Thoracic aorta (tissue), 2 donors: ENCODE data around the gene RBPJ. TPM values are rescaled to one million over a fixed set of nuclear protein-coding genes. Genes with fewer than 3 reads are reported as not detected.

ENCODE experiments used
- ATAC-seq: fragments of 150-250 bp; one replicate; pipeline ENCODE4 v1.8.0; 2017; ENCODE audit warnings: low read depth; ENCODE audit not compliant: insufficient number of reproducible peaks, low FRiP score
- DNase-seq: peaks from one replicate; pipeline ENCODE4 v3.0.0-alpha.2; 2020; ENCODE audit warnings: low spot score
- H3K27ac ChIP-seq, 2 donors: fragments of 200-600 bp; sonication (generic); 1 replicate in 1 of 2; 2 replicates in 1 of 2; pipeline ENCODE4 v1.5.1; 2016; ENCODE audit warnings: mild to moderate bottlenecking in 2 of 2, moderate library complexity in 2 of 2
- H3K27me3 ChIP-seq: fragments of 200-600 bp; sonication (generic); replicated peaks from 2 replicates; pipeline ENCODE4 v1.6.0; 2016; ENCODE audit warnings: mild to moderate bottlenecking; ENCODE audit not compliant: insufficient read depth
- H3K36me3 ChIP-seq: fragments of 200-600 bp; sonication (generic); one replicate; pipeline ENCODE4 v1.5.1; 2016
- H3K4me1 ChIP-seq, 2 donors: fragments of 200-600 bp; sonication (generic); 1 replicate in 1 of 2; 2 replicates in 1 of 2; pipeline versions ENCODE4 v1.5.1 to v1.6.0; 2016; ENCODE audit warnings: low read depth in 2 of 2, mild to moderate bottlenecking in 1 of 2; ENCODE audit not compliant: control insufficient read depth in 1 of 2
- H3K4me3 ChIP-seq: fragments of 200-600 bp; sonication (generic); 2 replicates; pipeline ENCODE4 v1.5.1; 2016; ENCODE audit warnings: mild to moderate bottlenecking
- H3K9me3 ChIP-seq: fragments of 200-600 bp; sonication (generic); 2 replicates; pipeline ENCODE4 v1.5.1; 2016
- total RNA-seq, 2 donors: library from RNA; depleted of rRNA; stranded (reverse); fragments of >200 nt; gene quantifications; one replicate each; pipeline versions ENCODE4 v1.1.0 to v1.2.3, GENCODE V29; 2016
- TF ChIP-seq, protein P1 (sequence below): fragments of 200-600 bp; sonication (generic); IDR thresholded peaks from one replicate; pipeline ENCODE4 v1.5.1; 2019; ENCODE audit warnings: antibody characterized with exemption

The RBPJ gene
- total RNA-seq, 2 donors from 2014 or later: 63.4 to 82.6 TPM

DNA sequence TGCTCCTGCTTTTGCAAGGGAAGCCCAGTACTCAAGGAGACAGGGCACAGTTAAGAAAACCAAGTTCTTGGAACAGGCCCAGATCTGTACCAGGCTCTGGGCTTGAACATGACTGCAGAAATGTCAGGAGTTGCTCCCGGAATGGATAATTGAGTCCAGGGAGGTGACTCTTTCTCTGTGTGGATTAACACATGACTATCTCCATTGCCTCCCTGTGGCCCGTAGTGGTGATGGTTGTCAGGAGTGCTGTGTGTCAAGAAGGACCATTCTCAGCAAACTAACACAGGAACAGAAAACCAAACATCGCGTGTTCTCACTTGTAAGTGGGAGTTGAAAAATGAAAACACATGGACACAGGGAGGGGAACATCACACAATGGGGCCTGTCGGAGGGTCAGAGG, 129.6 kb downstream of the RBPJ start:
- ATAC-seq: no peak
- no peaks in the 10 kb centered on the region for H3K9me3 ChIP-seq
- no peaks in the 10 kb centered on the region for H3K4me1 ChIP-seq
- H3K36me3 ChIP-seq: no peaks in the 10 kb centered on the region
- TF ChIP-seq, protein P1, sequence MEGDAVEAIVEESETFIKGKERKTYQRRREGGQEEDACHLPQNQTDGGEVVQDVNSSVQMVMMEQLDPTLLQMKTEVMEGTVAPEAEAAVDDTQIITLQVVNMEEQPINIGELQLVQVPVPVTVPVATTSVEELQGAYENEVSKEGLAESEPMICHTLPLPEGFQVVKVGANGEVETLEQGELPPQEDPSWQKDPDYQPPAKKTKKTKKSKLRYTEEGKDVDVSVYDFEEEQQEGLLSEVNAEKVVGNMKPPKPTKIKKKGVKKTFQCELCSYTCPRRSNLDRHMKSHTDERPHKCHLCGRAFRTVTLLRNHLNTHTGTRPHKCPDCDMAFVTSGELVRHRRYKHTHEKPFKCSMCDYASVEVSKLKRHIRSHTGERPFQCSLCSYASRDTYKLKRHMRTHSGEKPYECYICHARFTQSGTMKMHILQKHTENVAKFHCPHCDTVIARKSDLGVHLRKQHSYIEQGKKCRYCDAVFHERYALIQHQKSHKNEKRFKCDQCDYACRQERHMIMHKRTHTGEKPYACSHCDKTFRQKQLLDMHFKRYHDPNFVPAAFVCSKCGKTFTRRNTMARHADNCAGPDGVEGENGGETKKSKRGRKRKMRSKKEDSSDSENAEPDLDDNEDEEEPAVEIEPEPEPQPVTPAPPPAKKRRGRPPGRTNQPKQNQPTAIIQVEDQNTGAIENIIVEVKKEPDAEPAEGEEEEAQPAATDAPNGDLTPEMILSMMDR: no peak
- no peak overlapping the region for H3K27ac ChIP-seq
- no peaks in the 10 kb centered on the region for H3K27me3 ChIP-seq
- DNase-seq: no peak
- H3K4me3 ChIP-seq: no peak overlapping the region

DNA sequence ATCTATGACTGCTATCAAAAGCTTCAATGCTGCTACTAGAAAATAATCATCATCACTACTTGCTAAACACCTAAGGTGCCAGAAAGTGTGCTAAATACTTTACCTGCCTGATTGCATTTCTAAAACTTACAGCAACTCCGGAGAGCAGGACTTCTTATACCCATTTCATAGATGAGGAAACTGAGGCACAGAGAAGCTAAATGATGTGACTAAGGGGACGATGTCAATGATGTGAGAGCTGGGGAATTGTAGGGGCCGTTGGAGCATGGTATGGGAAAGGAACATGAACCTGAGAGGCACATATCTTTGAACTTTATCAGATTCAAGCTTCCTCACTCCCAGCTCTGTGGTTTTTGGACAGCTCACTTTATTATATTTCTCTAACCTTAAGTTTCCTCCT, 130.8 kb downstream of the RBPJ start:
- H3K27ac ChIP-seq: no peak overlapping the region
- H3K4me1 ChIP-seq: no peaks in the 10 kb centered on the region
- ATAC-seq (no peak), DNase-seq (no peak)
- H3K9me3 ChIP-seq: no peaks in the 10 kb centered on the region
- TF ChIP-seq, protein P1: no peak
- H3K36me3 ChIP-seq: no peaks in the 10 kb centered on the region
- no peak overlapping the region for H3K4me3 ChIP-seq
- H3K27me3 ChIP-seq: no peaks in the 10 kb centered on the region

DNA sequence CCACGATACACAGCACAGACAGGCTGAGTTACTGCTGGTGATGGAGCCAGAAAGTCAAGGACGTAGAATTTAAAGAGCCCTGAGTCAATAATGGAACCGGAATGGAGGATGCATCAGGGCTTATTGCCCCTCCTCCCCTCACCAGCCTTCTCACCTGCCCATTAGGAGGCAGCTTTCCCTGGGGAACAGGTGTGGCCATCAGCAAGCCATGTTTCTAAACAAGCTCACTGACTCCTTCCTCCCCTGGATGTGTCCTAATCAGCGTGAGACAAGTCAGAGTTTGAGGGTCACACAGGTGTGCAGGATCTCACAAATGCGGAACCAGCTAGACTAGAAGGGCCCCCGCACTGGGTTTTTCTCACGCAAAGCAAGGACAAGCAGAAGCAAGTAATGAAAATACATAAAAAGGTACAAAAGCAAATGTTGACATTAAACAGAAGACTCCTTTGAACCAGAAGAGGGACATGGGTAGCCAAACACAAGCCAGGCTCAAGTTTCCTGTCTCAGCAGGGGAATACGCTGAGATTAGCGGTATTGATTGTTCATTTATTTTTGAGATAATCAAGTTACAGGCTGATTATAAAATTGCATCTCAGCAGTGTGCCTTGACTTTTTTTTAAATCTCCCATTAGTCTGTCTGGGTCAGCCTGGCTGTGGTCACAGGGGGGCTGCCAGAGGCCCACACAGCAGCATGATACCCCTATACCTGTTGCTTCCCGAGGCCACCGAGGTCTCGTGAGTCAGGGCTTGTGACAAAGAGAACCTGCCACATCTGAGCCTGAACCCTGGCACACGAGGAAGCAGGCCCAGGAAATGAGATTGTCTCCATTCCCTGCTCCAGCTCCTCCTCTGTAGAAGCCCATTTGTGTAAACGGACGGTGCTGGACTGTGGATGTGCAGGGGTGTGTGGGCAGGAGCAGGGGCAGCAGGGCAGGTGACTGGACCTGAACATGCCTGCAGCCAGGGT, 132.0 kb downstream of the RBPJ start:
- no peak for ATAC-seq
- H3K27me3 ChIP-seq: no peaks in the 10 kb centered on the region
- no peak overlapping the region for H3K4me3 ChIP-seq
- no peaks in the 10 kb centered on the region for H3K9me3 ChIP-seq
- TF ChIP-seq, protein P1: no peak
- H3K36me3 ChIP-seq: no peaks in the 10 kb centered on the region
- H3K4me1 ChIP-seq: no peaks in the 10 kb centered on the region
- DNase-seq: no peak
- no peak overlapping the region for H3K27ac ChIP-seq

DNA sequence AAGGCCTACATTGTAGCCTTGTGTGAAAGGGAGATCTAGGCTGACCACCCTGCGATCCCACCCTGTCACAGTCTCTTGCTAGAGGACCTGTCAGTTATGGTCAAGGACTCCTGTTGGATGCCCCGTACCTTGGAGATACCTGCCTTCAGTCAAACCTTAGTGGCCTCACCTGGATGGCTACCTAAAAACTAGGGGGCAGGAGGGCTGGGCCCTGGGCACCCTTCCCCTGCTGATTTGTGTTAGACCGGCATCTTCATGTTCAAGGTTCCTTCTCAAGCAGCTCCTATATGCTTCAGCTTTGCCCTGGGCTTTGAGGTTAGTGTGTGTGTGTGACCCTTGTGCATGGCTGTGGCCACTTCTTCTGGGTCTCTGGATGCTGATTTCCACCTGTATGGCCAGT, 134.1 kb downstream of the RBPJ start:
- TF ChIP-seq, protein P1: no peak
- H3K27ac ChIP-seq: no peak overlapping the region
- H3K27me3 ChIP-seq: no peaks in the 10 kb centered on the region
- H3K4me3 ChIP-seq: no peak overlapping the region
- ATAC-seq (no peak), DNase-seq (no peak)
- H3K9me3 ChIP-seq: no peaks in the 10 kb centered on the region
- H3K4me1 ChIP-seq: no peaks in the 10 kb centered on the region
- no peaks in the 10 kb centered on the region for H3K36me3 ChIP-seq

GRCh38 chr4:26455571-26455970, 134.8 kb downstream of the RBPJ start:
- Histone ChIP-seq H3K27me3 (no peaks in the 10 kb centered on the region), H3K4me3 (no peak overlapping the region), H3K9me3 (no peaks in the 10 kb centered on the region), H3K27ac (no peak overlapping the region), H3K4me1 (no peaks in the 10 kb centered on the region), H3K36me3 (no peaks in the 10 kb centered on the region)
- TF ChIP-seq, protein P1: no peak
- ATAC-seq (no peak), DNase-seq (no peak)
